ENCODE data around the gene PRR5L. TPM values are rescaled to one million over a fixed set of nuclear protein-coding genes. Genes with fewer than 3 reads are reported as not detected.

PRR5L gene
- polyA plus RNA-seq, 3 donors = 3.5 to 16.0 (median 7.4) TPM

DNA sequence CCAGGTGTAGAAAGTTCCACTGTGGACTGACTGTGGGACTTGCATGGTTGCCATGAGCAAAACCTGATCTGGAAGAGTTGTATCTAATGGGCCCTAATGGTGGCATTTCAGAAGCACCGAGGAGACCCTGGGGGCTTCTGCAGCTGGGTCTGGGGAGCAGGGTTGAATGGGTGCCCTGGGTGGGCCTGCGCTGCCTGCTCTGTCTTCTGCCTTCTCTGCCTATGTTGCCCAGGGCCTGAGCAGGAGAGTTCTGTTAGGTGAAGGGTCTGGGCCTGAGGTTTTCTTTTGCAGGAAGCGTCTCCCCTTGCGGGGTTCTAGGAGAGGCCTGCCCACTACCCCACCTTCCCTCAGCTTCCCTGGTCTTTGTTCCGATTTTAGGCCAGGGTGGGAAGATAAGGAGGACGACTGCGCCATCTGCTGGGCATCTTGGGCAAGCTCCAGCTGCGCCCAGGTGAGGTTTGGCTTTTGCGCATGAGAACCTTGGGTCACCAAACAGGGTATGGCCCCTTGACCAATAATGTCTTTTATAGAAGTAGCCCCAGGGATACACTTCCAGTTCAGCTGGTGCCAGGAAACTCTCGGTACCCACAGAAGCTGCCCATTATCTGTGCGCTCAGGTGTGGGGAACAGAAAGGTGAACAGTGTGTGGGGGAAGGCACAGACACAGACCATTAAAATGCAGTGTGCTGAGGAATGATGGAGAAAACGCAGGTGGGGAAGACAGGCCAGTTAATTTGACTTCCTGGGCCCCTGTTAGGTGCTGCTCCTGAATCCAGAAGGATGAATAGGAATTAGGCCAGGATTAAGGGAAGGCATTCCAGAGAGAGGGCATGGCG is 30.1 kb upstream of the PRR5L start:
- Histone ChIP-seq H2AFZ (ENCODE audit: insufficient read depth, low read depth, low read length, poor library complexity, severe bottlenecking) (no peak overlapping the region), H3K4me2 (replicated peaks; ENCODE audit: extremely low read depth, low read length, poor library complexity, severe bottlenecking) (no peak overlapping the region), H3K4me1 (ENCODE audit: control insufficient read depth in 1 of 2, insufficient read depth in 2 of 2, low read length in 2 of 2) (no peaks in the 10 kb centered on the region), H3K9me3 (replicated peaks in 1 of 2; ENCODE audit: control insufficient read depth in 1 of 2, insufficient read depth in 1 of 2, low read length in 2 of 2) (no peaks in the 10 kb centered on the region), H3K36me3 (replicated peaks in 1 of 2; ENCODE audit: control insufficient read depth in 1 of 2, insufficient read depth in 2 of 2, low read length in 2 of 2) (peaks cover 1 to 15% of the 10 kb centered on the region in 2 donors), H3K4me3 (replicated peaks in 1 of 3; ENCODE audit: low read depth in 2 of 3, low read length in 3 of 3) (no peak overlapping the region), H3K9ac (ENCODE audit: insufficient read depth, low read length, poor library complexity, severe bottlenecking) (no peak overlapping the region), H3K27me3 (ENCODE audit: control insufficient read depth in 2 of 2, insufficient read depth in 2 of 2, low read length in 2 of 2) (no peaks in the 10 kb centered on the region), H3K79me2 (ENCODE audit: insufficient read depth, low read length) (no peaks in the 10 kb centered on the region), H3K27ac (ENCODE audit: low read depth in 1 of 2, low read length in 2 of 2) (no peak overlapping the region), H4K20me1 (ENCODE audit: insufficient read depth, low read length) (no peaks in the 10 kb centered on the region)
- DNase-seq = peak; percentile 38 to 54 (median 44)
- TF ChIP-seq CTCF (IDR thresholded peaks at IDR 0.05) = peak; percentile 87
- Mint-ChIP-seq H3K4me3 (no peak overlapping the region), H3K27ac (no peak overlapping the region), H3K36me3 (peaks cover 12 to 17% of the 10 kb centered on the region in 2 donors), H3K4me1 (peaks cover 4% of the 10 kb centered on the region), H3K27me3 (ENCODE audit: low read depth in 3 of 3) (peaks cover 2 to 10% (median 5%) of the 10 kb centered on the region in 3 donors), H3K9me3 (peaks cover 0 to 3% (median 0%) of the 10 kb centered on the region in 7 donors)
- intact Hi-C loops (cut with micrococcal nuclease) = loop anchor here (2.0 to 5.0 kb wide), 3 partner anchors 224 to 649 kb away; partner anchors contain the start of gene FJX1 (in 1 of the 2)
- WGBS (ENCODE audit: insufficient coverage) = 33% methylated on average over 10 of the region's 13 CpGs

- H4K20me1 ChIP-seq (ENCODE audit: insufficient read depth, low read length) = no peaks in the 10 kb centered on the region
- peaks cover 4% of the 10 kb centered on the region for H3K4me1 Mint-ChIP-seq
- H3K4me2 ChIP-seq (replicated peaks; ENCODE audit: extremely low read depth, low read length, poor library complexity, severe bottlenecking) = no peak overlapping the region
- H3K27me3 Mint-ChIP-seq (ENCODE audit: low read depth in 3 of 3) = peaks cover 2 to 4% (median 4%) of the 10 kb centered on the region in 3 donors
- peaks cover 0 to 3% (median 0%) of the 10 kb centered on the region in 7 donors for H3K9me3 Mint-ChIP-seq
- DNase-seq = no peak
- peaks cover 20 to 24% of the 10 kb centered on the region in 2 donors for H3K36me3 Mint-ChIP-seq
- H3K9me3 ChIP-seq (replicated peaks in 1 of 2; ENCODE audit: control insufficient read depth in 1 of 2, insufficient read depth in 1 of 2, low read length in 2 of 2) = no peaks in the 10 kb centered on the region
- H3K4me1 ChIP-seq (ENCODE audit: control insufficient read depth in 1 of 2, insufficient read depth in 2 of 2, low read length in 2 of 2) = no peaks in the 10 kb centered on the region
- H3K27ac ChIP-seq (ENCODE audit: low read depth in 1 of 2, low read length in 2 of 2) = no peak overlapping the region
- no peak overlapping the region for H2AFZ ChIP-seq (ENCODE audit: insufficient read depth, low read depth, low read length, poor library complexity, severe bottlenecking)
- WGBS (ENCODE audit: insufficient coverage) = 90% methylated on average over 2 of the region's 5 CpGs
- H3K79me2 ChIP-seq (ENCODE audit: insufficient read depth, low read length) = no peaks in the 10 kb centered on the region
- H3K4me3 ChIP-seq (replicated peaks in 1 of 3; ENCODE audit: low read depth in 2 of 3, low read length in 3 of 3) = no peak overlapping the region
- no peak overlapping the region for H3K4me3 Mint-ChIP-seq
- H3K36me3 ChIP-seq (replicated peaks in 1 of 2; ENCODE audit: control insufficient read depth in 1 of 2, insufficient read depth in 2 of 2, low read length in 2 of 2) = peaks cover 9 to 23% of the 10 kb centered on the region in 2 donors
- no peaks in the 10 kb centered on the region for H3K27me3 ChIP-seq (ENCODE audit: control insufficient read depth in 2 of 2, insufficient read depth in 2 of 2, low read length in 2 of 2)
- H3K9ac ChIP-seq (ENCODE audit: insufficient read depth, low read length, poor library complexity, severe bottlenecking) = no peak overlapping the region
- H3K27ac Mint-ChIP-seq = no peak overlapping the region
- intact Hi-C loops (cut with micrococcal nuclease) = loop anchor here (2.0 to 5.0 kb wide), 3 partner anchors 224 to 650 kb away; partner anchors contain the start of gene FJX1 (in 1 of the 2)
- no peak for TF ChIP-seq CTCF (IDR thresholded peaks at IDR 0.05)
Measured at GRCh38 chr11:36266767-36267166, 29.3 kb upstream of the PRR5L start.

Data from CD14-positive monocyte (primary cell).